Esophagus squamous epithelium (tissue), 4 donors: ENCODE data around the gene FAIM2.

Experiments used
- POLR2A ChIP-seq, 4 donors: fragments of 450-650 bp; IDR thresholded peaks; one replicate each; pipeline ENCODE4 v1.6.1; 2017; ENCODE audit warnings: antibody characterized with exemption in 4 of 4, mild to moderate bottlenecking in 4 of 4, moderate library complexity in 3 of 4
- TF ChIP-seq, protein P1 (sequence below), 6 experiments: fragments of 450-650 bp in 4 of 6; fragments of 200-600 bp in 2 of 6; sonication (generic) in 2 of 6; IDR thresholded peaks; one replicate each; pipeline ENCODE4 v1.5.1; 2016 to 2019; ENCODE audit warnings: antibody characterized with exemption in 6 of 6, mild to moderate bottlenecking in 4 of 6, moderate library complexity in 4 of 6

DNA sequence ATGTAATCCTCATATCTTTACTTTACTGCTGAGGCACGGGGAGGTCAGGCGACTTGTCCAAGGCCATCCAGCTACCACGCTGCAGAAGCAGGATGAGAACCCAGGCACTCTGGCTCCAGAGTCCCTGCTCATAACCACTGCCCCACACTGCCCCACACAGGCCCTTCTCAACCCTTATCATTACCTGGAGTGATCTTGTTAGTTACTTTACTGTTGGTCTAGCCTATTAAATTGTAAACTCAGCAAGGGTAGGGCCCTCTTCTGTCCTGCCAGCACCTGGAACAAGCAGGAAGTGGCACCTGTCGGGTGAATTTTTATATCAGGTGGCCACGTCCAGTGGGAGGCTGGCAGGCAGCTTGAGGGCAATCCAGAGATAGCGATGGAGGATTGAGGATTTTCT, 12.2 kb downstream of the FAIM2 start:
- no peak for TF ChIP-seq POLR2A (IDR thresholded peaks at IDR 0.05)
- TF ChIP-seq, protein P1, sequence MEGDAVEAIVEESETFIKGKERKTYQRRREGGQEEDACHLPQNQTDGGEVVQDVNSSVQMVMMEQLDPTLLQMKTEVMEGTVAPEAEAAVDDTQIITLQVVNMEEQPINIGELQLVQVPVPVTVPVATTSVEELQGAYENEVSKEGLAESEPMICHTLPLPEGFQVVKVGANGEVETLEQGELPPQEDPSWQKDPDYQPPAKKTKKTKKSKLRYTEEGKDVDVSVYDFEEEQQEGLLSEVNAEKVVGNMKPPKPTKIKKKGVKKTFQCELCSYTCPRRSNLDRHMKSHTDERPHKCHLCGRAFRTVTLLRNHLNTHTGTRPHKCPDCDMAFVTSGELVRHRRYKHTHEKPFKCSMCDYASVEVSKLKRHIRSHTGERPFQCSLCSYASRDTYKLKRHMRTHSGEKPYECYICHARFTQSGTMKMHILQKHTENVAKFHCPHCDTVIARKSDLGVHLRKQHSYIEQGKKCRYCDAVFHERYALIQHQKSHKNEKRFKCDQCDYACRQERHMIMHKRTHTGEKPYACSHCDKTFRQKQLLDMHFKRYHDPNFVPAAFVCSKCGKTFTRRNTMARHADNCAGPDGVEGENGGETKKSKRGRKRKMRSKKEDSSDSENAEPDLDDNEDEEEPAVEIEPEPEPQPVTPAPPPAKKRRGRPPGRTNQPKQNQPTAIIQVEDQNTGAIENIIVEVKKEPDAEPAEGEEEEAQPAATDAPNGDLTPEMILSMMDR (IDR thresholded peaks at IDR 0.05), result no peak
